HCT116 (cell line): ENCODE measurements around the gene OR2W1.

Experiments
- CTCF ChIP-seq, 3 experiments: fragments of 200-600 bp in 1 of 3; sonication (generic) in 1 of 3; IDR thresholded peaks in 2 of 3; conservative IDR thresholded peaks in 1 of 3; 2 replicates each; pipeline ENCODE4 v1.5.1; 2012 to 2017; ENCODE audit warnings: low read depth in 2 of 3, low read length in 2 of 3, antibody characterized with exemption in 1 of 3, borderline replicate concordance in 1 of 3, control low read depth in 1 of 3, mild to moderate bottlenecking in 1 of 3, mixed read lengths in 1 of 3, mixed run types in 1 of 3, moderate library complexity in 1 of 3; ENCODE audit not compliant: insufficient read depth in 1 of 3
- POLR2A ChIP-seq: IDR thresholded peaks from 2 replicates; pipeline ENCODE4 v1.7.0; 2011; ENCODE audit warnings: borderline replicate concordance; ENCODE audit not compliant: insufficient read depth, insufficient read length; ENCODE audit errors: extremely low read depth
- REST ChIP-seq: IDR thresholded peaks from 2 replicates; pipeline ENCODE4 v1.6.1; 2012; ENCODE audit warnings: low read depth
- YY1 ChIP-seq: IDR thresholded peaks from 2 replicates; pipeline ENCODE4 v1.6.1; 2011; ENCODE audit warnings: low read length, low read depth, moderate library complexity, mild to moderate bottlenecking; ENCODE audit not compliant: insufficient replicate concordance; ENCODE audit errors: extremely low read depth

- TF ChIP-seq CTCF (IDR thresholded peaks at IDR 0.05 in 2 of 3, conservative IDR thresholded peaks at IDR 0.05 in 1 of 3; ENCODE audit: borderline replicate concordance in 1 of 3, insufficient read depth in 1 of 3, low read depth in 2 of 3, low read length in 2 of 3) (no peak), YY1 (no peak), POLR2A (no peak), REST (no peak)
These were observed 18.9 kb downstream of the OR2W1 start for GRCh38 chr6:29025927-29026585.
